ENCODE measurements around the gene DYNC1H1. TPM values are rescaled to one million over a fixed set of nuclear protein-coding genes. Genes with fewer than 3 reads are reported as not detected.
A peak's percentile ranks its signal among the peaks of the same experiment; 100 is the strongest.

Gene DYNC1H1
- total and polyA plus RNA-seq, 2 experiments from 2014 or later, result 179 to 635 TPM

GRCh38 chr14:102071283-102071998 lies 107.1 kb downstream of the DYNC1H1 start:
- ATAC-seq (no peak), DNase-seq (ENCODE audit: low spot score) (no peak)
- H3K4me3 ChIP-seq, result no peak overlapping the region
- H3K27ac ChIP-seq (ENCODE audit: low read depth), result 0 out of 2 replicates have a peak overlapping the region, but pooled peaks have one; percentile 26
- H3K27me3 Mint-ChIP-seq (ENCODE audit: insufficient read depth, low read depth, poor library complexity), result peaks cover 3% of the 10 kb centered on the region
- no peaks in the 10 kb centered on the region for H3K9me2 ChIP-seq (ENCODE audit: insufficient read depth)
- H3K79me2 ChIP-seq (replicated peaks; ENCODE audit: insufficient read depth), result no peaks in the 10 kb centered on the region
- no peaks in the 10 kb centered on the region for H3K27me3 ChIP-seq (ENCODE audit: insufficient read depth)
- no peaks in the 10 kb centered on the region for H3K36me3 ChIP-seq (ENCODE audit: insufficient read depth)
- no peak overlapping the region for H3K4me2 ChIP-seq
- no peaks in the 10 kb centered on the region for H3F3A ChIP-seq (replicated peaks; ENCODE audit: low read depth)
- H3K4me1 Mint-ChIP-seq, result no peaks in the 10 kb centered on the region
- no peak overlapping the region for H3K4me3 Mint-ChIP-seq
- no peak for TF ChIP-seq ZNF331 (CRISPR knock-in tag; IDR thresholded peaks at IDR 0.05; ENCODE audit: low read depth)
- no peak for TF ChIP-seq POLR2AphosphoS5 (IDR thresholded peaks at IDR 0.05; ENCODE audit: low read depth)
- peaks cover 11% of the 10 kb centered on the region for H3K36me3 Mint-ChIP-seq (ENCODE audit: low read depth)
- no peak overlapping the region for H2AFZ ChIP-seq
- H3K4me1 ChIP-seq (ENCODE audit: insufficient read depth), result no peaks in the 10 kb centered on the region
- no peak overlapping the region for H3K27ac Mint-ChIP-seq
- no peaks in the 10 kb centered on the region for H4K20me1 ChIP-seq (replicated peaks; ENCODE audit: insufficient read depth)
- H3K9me3 Mint-ChIP-seq, result peaks cover 6% of the 10 kb centered on the region; the same call in 2 of the 3 replicates

DNA sequence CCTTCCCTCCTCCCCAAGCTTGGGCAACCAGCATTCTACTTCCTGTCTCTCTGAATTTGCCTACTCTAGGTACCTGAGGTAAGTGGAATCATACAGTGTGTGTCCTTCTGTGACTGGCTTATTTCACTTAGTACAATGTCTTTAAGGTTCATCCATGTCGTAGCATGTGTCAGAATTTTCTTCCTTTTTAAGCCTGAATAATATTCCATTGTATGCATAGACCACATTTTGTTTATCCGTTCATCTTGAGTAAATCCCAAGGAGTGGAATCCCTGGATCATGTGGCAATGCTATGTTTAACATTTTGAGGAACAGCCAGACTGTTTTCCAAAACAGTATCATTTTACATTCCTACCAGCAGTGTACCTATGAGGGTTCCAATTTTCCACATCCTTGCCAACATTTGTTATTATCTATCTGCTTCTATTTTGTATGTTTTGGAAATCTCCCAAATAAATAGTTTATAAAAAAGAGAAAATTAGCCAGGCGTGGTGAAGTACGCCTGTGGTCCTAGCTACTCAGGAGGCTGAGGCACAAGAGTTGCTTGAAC lies 110.1 kb downstream of the DYNC1H1 start:
- Histone ChIP-seq H4K20me1 (replicated peaks; ENCODE audit: insufficient read depth) (no peaks in the 10 kb centered on the region; the same call in 1 of the 2 replicates), H3F3A (replicated peaks; ENCODE audit: low read depth) (peaks cover 13% of the 10 kb centered on the region), H3K4me2 (no peak overlapping the region), H3K27ac (ENCODE audit: low read depth) (no peak overlapping the region), H3K4me3 (no peak overlapping the region), H2AFZ (no peak overlapping the region), H3K27me3 (ENCODE audit: insufficient read depth) (no peaks in the 10 kb centered on the region), H3K9me2 (ENCODE audit: insufficient read depth) (no peaks in the 10 kb centered on the region), H3K36me3 (ENCODE audit: insufficient read depth) (peaks cover 6% of the 10 kb centered on the region), H3K4me1 (ENCODE audit: insufficient read depth) (no peaks in the 10 kb centered on the region), H3K79me2 (replicated peaks; ENCODE audit: insufficient read depth) (no peaks in the 10 kb centered on the region)
- no peak for ATAC-seq
- Mint-ChIP-seq H3K9me3 (peaks cover 6% of the 10 kb centered on the region; the same call in 2 of the 3 replicates), H3K4me1 (no peaks in the 10 kb centered on the region), H3K27me3 (ENCODE audit: insufficient read depth, low read depth, poor library complexity) (peaks cover 12% of the 10 kb centered on the region), H3K36me3 (ENCODE audit: low read depth) (peaks cover 40% of the 10 kb centered on the region), H3K27ac (no peak overlapping the region), H3K4me3 (no peak overlapping the region)
- TF ChIP-seq ZNF114 (CRISPR knock-in tag; IDR thresholded peaks at IDR 0.05), result no peak
- no peak for TF ChIP-seq EZH2 (IDR thresholded peaks at IDR 0.05; ENCODE audit: low read depth, unreplicated experiment)
- TF ChIP-seq ETS1 (IDR thresholded peaks at IDR 0.05), result no peak
- TF ChIP-seq NANOG (IDR thresholded peaks at IDR 0.05; ENCODE audit: borderline replicate concordance), result no peak
- TF ChIP-seq, protein P1, sequence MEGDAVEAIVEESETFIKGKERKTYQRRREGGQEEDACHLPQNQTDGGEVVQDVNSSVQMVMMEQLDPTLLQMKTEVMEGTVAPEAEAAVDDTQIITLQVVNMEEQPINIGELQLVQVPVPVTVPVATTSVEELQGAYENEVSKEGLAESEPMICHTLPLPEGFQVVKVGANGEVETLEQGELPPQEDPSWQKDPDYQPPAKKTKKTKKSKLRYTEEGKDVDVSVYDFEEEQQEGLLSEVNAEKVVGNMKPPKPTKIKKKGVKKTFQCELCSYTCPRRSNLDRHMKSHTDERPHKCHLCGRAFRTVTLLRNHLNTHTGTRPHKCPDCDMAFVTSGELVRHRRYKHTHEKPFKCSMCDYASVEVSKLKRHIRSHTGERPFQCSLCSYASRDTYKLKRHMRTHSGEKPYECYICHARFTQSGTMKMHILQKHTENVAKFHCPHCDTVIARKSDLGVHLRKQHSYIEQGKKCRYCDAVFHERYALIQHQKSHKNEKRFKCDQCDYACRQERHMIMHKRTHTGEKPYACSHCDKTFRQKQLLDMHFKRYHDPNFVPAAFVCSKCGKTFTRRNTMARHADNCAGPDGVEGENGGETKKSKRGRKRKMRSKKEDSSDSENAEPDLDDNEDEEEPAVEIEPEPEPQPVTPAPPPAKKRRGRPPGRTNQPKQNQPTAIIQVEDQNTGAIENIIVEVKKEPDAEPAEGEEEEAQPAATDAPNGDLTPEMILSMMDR (conservative IDR thresholded peaks at IDR 0.05; ENCODE audit: low read depth in 2 of 2), result no peak
- no peak for TF ChIP-seq JUNB (IDR thresholded peaks at IDR 0.05; ENCODE audit: unreplicated experiment)
- no peak for TF ChIP-seq EZH2phosphoT487 (IDR thresholded peaks at IDR 0.05; ENCODE audit: unreplicated experiment)
- TF ChIP-seq STAT1 (IDR thresholded peaks at IDR 0.05; ENCODE audit: unreplicated experiment), result no peak
- no peak for TF ChIP-seq CREB1 (CRISPR knock-in tag; IDR thresholded peaks at IDR 0.05; ENCODE audit: low read depth)
- no peak for TF ChIP-seq ZNF462 (CRISPR knock-in tag; IDR thresholded peaks at IDR 0.05)
- TF ChIP-seq POLR2AphosphoS5 (IDR thresholded peaks at IDR 0.05; ENCODE audit: low read depth), result no peak
- no peak for TF ChIP-seq ZNF331 (CRISPR knock-in tag; IDR thresholded peaks at IDR 0.05; ENCODE audit: low read depth)
- DNase-seq (ENCODE audit: low spot score), result no peak
